Measurements from ENCODE around the gene LHX4.

LHX4 gene

DNA sequence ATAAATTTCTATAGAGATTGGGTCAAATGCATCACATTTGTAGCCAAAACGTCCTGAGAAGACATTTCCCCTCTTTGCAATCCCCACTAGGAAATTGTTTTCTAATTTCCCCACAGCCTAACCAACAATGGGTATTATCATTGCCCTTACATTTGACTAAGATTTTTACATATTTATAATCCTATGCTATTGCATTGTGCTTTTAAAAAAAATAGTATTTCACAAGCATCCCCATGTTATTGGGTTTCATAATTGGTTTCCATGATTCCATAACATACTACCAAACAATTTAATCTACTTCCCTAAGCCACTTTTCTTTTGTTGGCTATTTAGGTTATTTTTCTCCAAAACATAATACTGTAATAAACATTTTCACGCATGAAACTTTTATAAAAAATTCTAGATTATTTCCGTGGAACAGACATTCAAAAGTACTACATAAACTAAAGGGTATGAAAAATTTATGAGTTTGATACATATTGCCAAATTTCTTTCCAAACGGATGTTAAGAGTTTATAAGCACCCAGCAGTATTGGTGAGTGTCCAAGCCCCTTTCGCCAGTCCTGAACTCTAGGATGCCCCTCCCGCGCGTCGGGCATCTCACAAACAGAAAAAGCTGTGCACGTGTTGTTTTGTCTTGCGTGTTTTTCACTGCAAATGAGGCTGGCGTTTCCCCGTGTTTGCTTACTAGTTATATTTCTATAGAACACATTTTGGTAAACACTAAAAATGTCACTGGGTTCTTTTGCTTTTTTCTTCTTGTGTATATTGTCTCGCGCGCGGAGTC lies 2.0 kb upstream of the LHX4 start:
- DNase-seq (ENCODE audit: low read depth): no peak

DNA sequence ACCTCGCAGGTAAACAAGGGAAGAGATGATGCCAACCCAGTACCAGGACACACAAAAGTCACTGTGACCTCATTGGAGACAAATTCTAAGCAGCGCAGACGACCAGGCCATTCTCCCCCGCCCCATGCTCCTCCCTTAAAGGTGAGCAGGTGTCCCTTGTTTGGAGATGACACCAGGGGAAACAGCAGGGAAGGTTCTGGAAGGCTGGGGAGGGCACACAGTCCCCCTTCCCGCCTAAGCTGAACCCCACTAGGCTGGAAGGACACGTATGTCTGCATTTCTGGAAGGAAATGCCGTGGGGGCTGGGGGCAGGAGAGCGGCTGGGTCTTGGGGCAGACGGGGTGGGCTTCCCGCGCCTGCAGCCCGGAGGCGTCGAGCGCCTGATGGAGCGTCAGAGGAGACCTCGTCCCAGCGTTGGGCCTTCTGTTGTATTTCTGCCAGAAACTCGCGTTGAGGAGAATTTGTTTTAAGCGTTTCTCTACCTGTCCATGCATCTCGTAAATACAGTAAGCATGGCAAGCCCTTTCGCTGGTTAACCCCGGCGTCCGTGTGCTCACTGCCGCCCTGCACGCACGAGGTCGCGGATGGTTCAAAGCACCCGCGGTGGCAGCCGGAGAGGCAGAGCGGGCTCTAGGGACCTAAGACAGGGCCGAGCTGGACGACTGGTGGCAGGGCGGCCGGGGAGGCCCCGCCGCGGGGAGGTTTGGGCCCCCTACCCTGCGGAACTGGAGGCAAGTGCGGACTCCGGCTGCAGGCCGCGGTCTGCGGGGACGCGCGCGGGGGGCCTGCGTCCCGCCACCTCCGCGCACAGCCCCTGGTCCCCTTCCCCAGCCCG lies 1.2 kb upstream of the LHX4 start:
- DNase-seq (ENCODE audit: low read depth): no peak

DNA sequence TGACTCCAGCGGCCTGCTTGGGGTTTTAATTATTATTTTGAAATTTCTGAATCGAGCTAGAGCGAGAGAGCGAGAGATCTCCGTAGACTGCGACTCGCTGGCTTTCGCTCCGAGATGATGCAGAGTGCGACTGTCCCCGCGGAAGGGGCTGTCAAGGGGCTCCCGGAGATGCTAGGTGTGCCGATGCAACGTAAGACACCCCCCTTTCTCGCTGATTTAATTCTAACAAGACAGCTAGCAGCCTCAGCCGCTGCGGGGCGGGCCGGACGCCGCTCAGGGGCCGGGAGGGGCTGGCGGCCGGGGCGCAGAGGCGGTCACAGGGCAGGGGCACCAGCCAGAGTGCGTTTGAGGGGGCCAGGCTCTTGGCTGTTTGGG lies 339 bp downstream of the LHX4 start:
- no peak for DNase-seq (ENCODE audit: low read depth)

DNA sequence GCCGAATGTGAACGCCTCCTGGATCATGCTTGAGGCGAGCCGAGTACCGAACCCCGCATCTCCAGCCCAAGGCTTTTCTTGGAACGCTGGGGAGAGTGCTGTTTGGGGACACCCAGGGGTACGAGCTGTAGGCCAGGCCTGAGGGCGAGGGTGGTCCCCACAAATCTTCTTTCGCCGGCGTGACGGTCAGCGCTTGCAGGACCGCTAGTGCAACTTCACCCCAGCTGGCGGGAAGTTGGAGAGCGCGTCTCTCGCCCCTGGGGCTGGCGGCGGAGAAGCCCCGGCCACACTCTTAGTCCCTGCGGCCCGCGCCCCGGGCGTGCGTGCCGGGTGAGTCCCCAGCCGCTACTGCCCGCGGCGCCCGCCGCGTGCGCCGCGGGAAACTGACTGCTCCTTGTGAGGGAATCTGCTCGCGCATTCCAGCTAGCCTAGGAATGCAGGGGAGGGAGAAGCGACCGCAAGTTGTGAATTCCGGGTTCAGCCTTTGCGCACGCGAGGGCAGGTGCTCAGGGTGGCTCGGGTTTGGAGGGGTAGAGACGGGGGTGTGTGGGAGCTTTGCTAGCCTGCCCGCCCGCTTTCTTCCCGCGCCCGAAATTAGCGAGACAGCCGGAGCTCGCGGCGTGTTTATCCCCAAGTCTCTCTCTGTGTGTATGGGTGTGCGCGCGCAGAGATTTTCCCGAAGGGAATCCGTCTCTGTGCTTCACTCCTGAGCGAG lies 884 bp downstream of the LHX4 start:
- no peak for DNase-seq (ENCODE audit: low read depth)

DNA sequence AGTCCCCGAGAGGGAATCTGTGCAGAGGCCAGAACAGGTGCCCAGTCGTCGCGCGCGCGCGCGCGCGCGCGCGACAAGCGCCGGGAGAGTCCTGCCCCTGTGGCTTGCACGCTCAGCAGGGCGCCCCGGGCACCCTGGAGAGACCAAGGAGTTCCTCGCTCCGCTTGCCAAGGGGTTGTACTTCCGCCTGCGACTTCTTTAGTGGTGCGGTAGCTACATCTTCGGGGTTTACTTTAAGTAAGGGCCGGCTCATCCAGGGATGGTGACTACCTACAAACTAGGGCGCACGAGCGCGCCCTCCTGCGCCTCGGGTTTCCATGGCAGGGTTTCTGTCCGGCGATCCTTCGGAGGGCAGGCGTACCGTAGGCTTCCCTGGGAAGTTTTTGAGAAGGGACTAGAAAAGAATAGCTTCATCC lies 1.4 kb downstream of the LHX4 start:
- DNase-seq (ENCODE audit: low read depth): no peak

DNA sequence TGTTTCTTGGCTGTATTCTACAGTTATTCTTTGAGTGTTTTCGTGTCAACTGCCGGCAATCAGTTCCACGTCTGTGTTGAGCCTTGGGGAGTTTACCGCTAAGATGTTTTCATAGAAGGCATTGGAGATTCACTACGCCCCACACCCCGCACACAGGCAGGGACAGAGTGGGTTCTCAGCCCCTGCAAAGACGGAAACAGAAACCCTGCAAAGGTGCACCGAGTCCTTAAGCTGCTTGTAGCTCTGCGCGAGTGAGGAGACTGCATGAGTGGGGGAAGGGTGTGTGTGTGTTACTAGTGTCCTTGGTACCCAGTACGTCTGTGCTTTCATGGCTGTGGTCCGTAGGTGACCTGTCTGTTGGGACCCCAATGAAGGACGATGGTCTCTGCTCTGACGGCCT lies 1.9 kb downstream of the LHX4 start:
- no peak for DNase-seq (ENCODE audit: low read depth)

DNA sequence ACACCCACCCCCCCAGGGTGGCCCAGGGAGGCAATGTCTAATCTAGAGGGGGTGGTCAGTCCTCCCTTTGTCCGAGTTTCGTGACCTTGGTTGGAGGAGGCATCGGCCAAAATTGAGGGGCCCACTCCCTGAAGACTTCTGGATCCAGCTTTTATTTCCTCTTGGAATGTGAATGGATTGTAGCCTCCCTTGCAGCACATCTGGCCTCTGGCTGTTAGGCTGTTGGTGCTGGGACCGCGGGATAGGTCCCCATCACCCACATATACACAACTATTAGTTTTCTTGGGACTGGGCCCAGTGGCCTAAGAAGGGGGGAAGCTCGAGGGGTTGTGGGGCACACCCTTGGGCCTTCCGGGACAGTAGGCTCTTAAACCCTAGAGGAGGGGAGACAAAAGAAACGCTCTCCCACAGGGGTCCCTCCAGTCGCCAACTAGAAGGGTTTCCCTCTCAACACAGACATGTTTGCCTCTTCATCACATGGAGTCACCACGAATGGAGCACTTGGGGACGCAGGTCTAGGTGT lies 2.5 kb downstream of the LHX4 start:
- DNase-seq (ENCODE audit: low read depth): no peak

DNA sequence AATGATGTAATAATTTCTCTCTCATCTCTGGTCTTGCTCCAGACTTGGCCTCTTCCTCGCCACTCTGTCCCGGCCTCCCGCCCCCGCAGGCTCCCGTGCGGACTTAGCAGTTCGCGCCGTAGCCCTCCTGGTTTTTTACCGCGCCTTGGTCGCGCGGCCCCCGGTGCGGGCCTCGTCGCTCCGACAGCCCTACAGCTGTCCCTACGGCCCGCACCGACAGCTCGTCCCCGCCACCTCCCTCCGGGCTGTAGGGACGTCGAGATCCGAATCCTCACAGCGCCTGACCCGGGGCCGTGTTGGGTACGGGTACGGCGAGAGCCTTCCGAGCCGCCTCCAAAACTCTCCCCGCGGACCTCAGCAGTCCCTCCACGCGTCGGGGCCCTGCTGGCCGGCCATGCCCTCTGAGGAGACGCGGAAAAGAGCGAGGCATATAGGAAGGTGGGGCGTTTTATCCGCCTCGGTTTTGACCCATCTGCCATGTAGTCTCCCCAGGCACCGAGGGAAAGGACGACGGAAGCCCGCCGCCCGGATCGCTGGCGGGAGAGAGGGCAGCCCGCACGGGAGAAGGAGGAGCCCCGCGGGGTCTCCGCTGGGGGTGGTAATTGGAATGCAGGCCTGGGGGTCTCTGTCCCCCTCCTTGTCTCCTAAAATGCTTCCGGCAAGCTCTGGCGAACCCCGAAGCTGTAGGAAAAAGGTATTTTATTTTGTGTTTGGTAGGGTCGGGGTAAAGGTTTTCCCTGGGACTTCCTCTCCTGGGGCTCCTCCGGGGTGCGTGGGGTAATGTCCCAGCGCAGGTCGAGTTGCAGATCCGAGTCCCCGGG lies 3.3 kb downstream of the LHX4 start:
- no peak for DNase-seq (ENCODE audit: low read depth)

DNA sequence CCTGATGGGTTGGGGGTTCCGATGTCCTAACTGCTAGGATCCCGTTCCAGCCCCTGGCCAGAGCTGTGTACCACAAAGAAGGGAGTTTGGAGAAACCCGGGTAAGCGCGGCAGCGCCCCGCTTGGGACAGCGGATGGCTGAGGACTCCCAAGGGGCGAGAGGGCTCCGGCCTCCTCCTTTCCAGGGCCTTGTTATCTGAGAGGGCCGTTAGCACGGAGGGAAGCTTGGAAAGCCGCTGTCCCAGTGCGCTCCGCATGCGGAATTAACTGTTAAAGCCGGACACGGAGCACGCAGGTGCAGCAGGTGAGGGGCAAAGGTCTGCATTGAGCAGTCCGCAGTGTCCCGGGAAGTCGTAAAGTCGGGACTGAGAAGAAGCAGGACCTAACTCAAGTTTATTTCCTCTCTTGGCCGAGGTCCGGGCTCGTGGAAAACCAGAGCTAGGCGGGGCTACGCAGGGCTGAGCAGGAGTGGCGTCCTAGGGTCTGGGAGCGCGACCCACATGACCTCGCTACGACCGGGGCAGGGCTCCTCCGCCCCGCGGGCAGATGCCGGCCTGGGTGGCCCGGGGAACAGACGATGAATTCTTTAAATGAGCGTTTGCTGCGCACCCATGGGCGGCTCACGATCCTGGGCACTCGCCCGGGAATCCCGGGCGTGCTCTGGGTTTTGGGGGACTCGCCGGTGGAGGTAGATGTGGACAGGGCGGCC lies 4.5 kb downstream of the LHX4 start:
- DNase-seq (ENCODE audit: low read depth): no peak

DNA sequence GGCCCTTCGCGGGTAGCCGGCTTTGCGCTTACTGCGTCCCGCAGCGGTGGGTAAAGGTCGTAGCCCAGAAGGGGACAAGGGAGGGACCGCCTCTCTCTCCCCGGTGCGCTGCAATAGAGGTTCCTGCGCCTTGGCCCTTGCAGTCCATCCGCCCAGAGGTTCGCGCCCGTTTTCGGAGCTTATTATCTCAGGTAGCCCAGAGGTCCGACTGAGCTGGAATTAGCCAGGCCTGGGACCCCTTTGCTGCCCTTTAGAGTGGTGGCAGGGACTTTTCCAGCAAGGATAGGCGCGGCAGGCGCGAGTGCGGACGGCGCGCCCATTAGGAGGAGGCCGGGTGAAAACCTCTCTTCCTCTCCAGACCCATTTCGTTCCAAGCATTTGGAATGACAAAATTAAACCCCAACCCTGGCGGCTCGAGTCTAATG lies 5.0 kb downstream of the LHX4 start:
- no peak for DNase-seq (ENCODE audit: low read depth)

DNA sequence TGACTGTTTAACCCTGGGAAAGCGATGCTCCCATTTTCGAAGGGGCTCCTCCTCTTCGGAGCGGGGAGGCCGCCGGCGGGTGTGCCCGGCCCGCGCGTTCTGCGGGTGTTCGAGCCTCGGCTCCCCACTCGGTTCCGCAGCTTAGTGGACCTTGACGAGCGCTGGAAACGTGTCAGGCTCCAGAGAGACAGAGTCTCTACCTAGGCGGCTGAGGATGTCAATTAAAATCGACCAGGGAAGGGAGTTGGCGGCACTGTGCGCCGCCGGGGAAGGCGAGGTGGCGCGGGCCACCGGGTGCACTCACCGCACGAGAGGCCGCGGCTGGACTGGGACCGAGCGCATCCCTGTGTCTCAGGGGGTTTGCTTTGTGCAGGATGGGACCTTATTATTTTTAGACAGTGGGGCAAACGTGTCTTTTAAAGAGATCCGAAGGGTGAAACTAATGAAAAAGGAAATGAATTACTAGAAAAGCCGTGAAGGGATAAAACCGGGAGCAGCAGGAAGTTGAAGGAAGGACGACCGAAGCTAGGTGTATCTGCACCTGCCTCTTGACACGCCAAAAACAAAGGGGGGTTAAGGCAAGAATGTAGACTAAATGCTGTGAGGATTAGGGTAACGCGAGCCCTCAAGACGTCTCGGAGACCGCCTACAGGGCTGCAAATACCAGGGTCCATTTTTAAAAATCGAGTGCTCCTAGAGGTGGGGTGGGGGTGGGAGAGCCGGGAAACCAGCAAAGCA lies 5.6 kb downstream of the LHX4 start:
- no peak for DNase-seq (ENCODE audit: low read depth)

DNA sequence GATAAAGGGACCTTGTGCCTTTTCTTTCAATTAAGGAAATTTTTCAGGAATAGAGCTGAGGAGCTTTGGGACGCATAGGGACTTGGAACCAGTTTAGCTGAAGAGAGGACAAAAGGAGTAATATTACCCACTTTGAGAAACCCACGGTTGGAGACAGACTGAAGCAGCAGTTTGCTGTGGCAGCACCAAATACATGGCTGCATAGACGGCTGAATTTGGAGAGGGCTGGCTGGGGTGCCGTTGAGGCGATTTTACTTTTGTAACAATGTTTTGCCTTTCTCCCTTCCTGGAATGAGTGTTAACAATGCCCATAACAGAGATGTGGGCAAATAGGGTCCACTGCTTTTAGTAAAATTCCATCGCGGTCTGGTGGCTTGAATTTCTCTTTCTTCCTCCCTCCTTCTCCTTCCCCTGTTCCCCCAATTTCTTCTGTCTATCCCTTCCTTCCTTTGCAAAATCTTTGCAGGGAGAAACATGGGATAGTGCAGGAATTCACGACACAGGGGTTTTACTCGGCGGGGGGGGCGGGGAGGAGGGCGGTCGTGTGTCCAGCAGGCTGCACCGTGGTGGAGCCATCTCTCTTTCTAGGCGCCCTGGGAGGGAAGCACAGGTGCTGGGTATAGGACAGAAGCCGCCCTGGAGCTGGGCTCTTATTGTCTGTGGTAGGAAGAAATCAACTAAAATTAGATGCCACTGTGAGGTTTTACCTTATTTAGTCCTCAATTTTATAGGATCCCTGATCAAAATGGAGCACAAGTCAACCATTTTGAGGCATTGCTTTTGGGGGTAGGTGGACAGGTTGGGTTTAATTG lies 6.8 kb downstream of the LHX4 start:
- DNase-seq (ENCODE audit: low read depth): no peak

DNA sequence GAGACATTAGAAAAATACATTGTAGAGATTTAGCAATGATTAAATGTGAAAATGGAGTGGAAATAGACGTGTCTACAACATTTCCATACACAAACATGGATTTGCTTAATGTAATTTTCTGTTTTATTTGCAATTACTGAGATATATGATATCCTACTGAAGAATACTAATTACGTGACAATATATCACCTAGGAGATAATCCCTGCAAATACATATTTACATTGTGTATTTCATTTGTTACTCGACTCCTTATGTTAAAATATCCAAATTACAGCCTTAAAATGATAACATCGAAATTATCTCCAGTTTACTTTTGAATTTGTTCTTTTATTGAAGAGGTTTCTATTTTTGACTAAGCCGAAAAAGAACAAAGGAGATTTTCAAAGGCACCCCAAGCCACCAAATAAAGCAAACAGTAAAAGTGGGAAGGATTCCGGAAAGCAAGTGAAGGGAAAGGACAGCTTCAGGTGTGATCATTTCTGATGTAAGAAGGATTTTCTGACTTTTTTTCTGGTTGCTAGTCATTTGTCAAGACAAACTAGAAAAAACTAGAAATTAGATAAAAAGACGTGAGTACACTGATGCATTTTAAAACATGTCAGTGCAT lies 7.9 kb downstream of the LHX4 start:
- DNase-seq (ENCODE audit: low read depth): no peak

DNA sequence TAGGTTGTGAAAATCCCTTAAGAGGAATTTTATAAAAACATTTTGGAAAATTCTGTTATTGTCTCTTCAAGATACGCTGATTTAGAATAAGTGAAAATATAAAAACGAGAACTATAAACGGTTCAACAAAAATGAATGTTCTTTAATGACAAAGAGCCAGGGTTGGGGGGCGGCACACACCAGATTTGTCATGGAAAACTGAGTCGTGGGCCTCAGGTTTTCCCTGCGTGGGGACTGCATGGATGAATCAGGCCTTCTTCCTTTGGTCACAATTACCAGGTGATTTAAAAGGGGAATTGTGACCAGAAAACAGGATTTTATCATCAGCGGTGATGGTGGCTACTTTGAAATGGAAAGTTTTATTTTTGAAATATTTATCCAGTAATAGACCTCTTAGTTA lies 8.6 kb downstream of the LHX4 start:
- no peak for DNase-seq (ENCODE audit: low read depth)

DNA sequence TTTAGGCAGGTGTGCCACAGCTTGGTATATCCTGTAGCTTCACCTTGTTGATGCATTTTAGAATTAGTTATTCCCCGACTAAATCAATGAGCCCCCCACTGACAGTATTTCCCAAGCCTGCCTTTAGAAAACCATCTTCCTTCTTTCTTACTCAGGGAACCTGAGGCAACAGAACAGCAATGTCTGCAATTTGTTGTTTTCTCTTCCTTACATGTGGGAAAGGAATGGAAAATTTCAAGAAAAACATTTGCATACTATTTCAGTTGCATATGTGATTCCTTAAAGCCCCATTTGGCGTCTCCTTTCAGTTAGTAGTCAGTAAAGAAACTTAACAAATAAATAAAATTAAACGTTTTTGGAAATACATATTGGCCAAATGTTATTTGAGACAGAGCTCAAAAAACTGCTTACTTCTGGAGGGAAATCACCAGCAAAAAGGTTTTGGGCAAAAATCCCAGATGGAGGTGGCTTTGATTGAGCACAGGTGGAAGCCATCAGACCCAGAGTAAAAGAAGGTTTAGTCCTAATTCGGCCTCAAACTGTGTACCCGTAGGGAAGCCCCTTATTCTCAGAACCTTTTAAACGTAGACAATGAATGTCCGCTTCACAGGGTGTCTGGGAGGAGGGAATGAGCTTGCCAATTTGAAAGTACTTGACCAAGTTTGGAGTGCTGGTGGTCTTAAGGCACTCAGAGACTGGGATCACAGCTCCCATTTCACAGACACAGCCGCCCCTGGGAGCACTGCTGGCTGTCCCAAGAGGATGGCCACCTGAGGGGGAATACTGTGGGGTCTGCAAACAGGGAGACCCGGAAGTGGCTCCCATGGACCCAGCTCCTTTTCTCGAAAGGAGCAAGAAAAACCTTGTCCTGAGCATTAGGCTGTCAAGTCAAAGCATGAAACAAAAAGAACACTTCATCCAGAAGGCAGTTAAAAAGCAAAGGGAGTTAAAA lies 9.4 kb downstream of the LHX4 start:
- no peak for DNase-seq (ENCODE audit: low read depth)

DNA sequence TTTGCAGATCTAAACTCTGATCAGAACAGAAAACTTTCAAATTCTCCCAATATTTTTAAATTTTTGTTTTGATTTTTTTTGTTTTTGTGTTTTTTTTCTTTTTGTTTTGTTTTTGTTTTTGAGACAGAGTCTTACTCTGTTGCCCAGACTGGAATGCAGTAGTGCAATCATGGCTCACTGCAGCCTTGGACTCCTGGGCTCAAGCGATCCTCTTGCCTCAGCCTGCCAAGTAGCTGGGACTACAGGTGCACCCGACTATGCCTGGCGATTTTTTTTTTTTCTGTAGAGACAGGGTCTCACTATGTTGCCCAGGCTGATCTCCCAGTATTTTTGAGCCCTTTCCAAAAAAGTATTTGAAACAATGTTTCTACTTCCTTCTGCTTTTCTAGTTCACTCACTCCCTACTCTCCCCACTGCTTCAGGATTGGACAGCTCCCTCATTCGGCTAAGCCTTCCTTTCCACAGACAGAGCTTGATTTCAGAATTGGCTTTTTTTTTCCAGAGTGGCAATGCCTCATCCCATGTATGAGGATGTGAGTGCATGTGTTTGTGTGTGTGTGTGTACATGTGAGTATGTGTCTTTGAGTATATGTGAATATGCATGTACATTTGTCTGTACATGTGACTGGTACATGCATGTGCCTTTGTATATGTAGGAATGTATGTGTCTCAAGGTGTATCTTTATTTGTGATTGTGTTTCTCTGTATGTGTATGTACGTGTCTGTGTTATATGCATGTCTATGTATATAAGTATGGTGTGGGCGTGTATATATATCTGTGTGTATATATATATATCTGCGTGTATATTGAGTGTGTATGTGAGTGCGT lies 11.9 kb downstream of the LHX4 start:
- DNase-seq (ENCODE audit: low read depth): no peak

Data from stromal cell of bone marrow (primary cell).